ENCODE data around the gene SMPX. TPM values are rescaled to one million over a fixed set of nuclear protein-coding genes. Genes with fewer than 3 reads are reported as not detected.

SMPX gene
- total RNA-seq, 6 experiments from 2014 or later = not detected

- no peaks in the 10 kb centered on the region for H3K4me1 Mint-ChIP-seq (ENCODE audit: low read depth)
- no peak for DNase-seq
- TF ChIP-seq CTCF (IDR thresholded peaks at IDR 0.05) = no peak
- H3K27ac Mint-ChIP-seq = no peak overlapping the region
- H3K36me3 Mint-ChIP-seq (ENCODE audit: low read depth) = no peaks in the 10 kb centered on the region
- no peaks in the 10 kb centered on the region for H3K9me3 Mint-ChIP-seq
- H3K27me3 Mint-ChIP-seq (ENCODE audit: insufficient read depth) = no peaks in the 10 kb centered on the region
- no peak overlapping the region for H3K4me3 Mint-ChIP-seq
Observed at GRCh38 chrX:21698272-21698671, 59.6 kb downstream of the SMPX start.

DNA sequence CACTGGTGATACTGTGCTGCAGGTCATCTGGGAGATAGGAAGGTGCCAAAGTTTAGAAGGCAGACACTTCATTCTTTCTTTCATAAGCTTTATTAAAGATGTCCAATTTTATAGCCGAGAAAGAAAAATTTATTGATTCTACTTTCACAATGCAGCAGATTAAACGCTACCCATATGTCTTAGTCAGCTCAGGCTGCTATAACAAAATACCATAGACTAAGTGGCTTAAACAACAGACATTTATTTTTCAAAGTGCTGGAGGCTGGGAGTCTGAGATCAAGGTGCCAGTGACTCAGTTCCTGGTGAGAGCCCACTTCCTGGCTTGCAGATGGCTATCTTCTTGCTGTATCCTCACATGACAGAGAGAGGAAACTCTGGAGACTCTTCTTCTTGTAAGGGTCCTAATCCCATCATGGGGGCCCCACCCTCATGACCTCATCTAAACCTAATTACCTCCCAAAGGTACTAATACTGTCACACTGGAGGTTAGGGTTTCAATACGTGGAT, 66.4 kb downstream of the SMPX start:
- no peak for TF ChIP-seq CTCF (IDR thresholded peaks at IDR 0.05)
- no peaks in the 10 kb centered on the region for H3K36me3 Mint-ChIP-seq (ENCODE audit: low read depth)
- H3K27ac Mint-ChIP-seq = no peak overlapping the region
- H3K4me3 Mint-ChIP-seq = no peak overlapping the region
- H3K9me3 Mint-ChIP-seq = no peaks in the 10 kb centered on the region
- DNase-seq = no peak
- H3K4me1 Mint-ChIP-seq (ENCODE audit: low read depth) = no peaks in the 10 kb centered on the region; the same call in 1 of the 2 replicates
- no peaks in the 10 kb centered on the region for H3K27me3 Mint-ChIP-seq (ENCODE audit: insufficient read depth)

DNA sequence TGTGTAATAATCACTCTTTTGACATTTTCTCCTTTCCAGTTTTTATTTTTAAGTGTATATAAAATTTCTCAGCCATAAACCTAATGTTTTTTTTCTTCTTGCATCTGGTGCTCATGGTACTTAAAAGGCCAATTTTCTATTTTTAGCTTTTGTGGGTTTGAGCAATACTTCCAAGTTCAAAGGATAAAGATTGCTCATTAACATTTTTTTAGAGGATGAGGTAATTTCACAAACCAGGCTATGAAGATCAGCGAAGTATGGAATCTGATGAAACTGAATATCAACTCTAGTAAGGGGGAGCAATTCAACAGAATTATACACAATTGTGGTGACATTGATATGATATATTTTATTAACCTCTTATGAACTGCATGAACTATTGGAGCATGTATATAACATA, 74.0 kb downstream of the SMPX start:
- DNase-seq = peak; percentile 18
- no peak overlapping the region for H3K4me3 Mint-ChIP-seq
- no peaks in the 10 kb centered on the region for H3K36me3 Mint-ChIP-seq (ENCODE audit: low read depth)
- H3K27ac Mint-ChIP-seq = no peak overlapping the region
- no peaks in the 10 kb centered on the region for H3K27me3 Mint-ChIP-seq (ENCODE audit: insufficient read depth)
- 0 out of 2 replicates have a peak, but pooled peaks cover 6% of the 10 kb centered on the region for H3K4me1 Mint-ChIP-seq (ENCODE audit: low read depth)
- H3K9me3 Mint-ChIP-seq = no peaks in the 10 kb centered on the region
- no peak for TF ChIP-seq CTCF (IDR thresholded peaks at IDR 0.05)

DNA sequence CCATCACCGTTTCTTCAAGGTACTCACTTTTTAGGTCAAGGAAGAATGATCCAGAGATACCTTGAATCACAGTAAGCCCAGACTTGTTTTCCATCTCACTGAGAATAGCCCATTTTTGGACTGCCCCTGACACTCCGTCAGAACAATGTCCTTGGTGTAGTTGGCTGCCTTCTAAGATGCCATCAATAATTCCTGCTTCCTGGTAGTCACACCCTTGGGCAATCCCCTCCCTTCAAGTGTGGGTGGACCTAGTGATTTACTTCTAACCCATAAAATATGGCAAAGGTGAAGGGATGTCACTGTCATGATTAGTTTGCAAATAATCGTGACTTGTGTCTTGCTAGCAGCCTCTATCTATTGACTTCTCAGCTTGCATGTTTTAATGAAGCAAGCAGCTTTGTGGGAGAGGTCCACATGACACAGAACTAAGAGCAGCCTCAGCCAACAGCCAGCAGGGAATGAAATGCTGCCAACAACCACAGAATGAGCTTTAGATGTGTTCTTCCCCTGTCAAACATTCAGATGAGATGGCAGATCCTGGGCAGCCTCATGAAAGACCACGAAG, 79.8 kb downstream of the SMPX start:
- Mint-ChIP-seq H3K9me3 (no peaks in the 10 kb centered on the region), H3K27ac (no peak overlapping the region), H3K4me1 (ENCODE audit: low read depth) (no peaks in the 10 kb centered on the region), H3K36me3 (ENCODE audit: low read depth) (no peaks in the 10 kb centered on the region), H3K4me3 (no peak overlapping the region), H3K27me3 (ENCODE audit: insufficient read depth) (peaks cover 4% of the 10 kb centered on the region; the same call in 1 of the 2 replicates)
- TF ChIP-seq CTCF (IDR thresholded peaks at IDR 0.05) = no peak
- no peak for DNase-seq

- no peak for DNase-seq
- H3K36me3 Mint-ChIP-seq (ENCODE audit: low read depth) = no peaks in the 10 kb centered on the region
- H3K4me3 Mint-ChIP-seq = no peak overlapping the region
- no peaks in the 10 kb centered on the region for H3K4me1 Mint-ChIP-seq (ENCODE audit: low read depth)
- H3K27ac Mint-ChIP-seq = no peak overlapping the region
- TF ChIP-seq CTCF (IDR thresholded peaks at IDR 0.05) = no peak
- no peaks in the 10 kb centered on the region for H3K9me3 Mint-ChIP-seq
- peaks cover 4% of the 10 kb centered on the region; the same call in 1 of the 2 replicates for H3K27me3 Mint-ChIP-seq (ENCODE audit: insufficient read depth)
Observed at GRCh38 chrX:21675931-21676330, 82.0 kb downstream of the SMPX start.

Data from HFFc6 (cell line).